Ovary (tissue), 3 donors: ENCODE results near the gene NOTO.

Source experiments
- CTCF ChIP-seq, 3 donors: fragments of 450-650 bp in 2 of 3; fragments of 200-600 bp in 1 of 3; IDR thresholded peaks; one replicate each; pipeline versions ENCODE4 v1.5.1 to v1.8.0; 2016 to 2022; ENCODE audit warnings: antibody characterized with exemption in 3 of 3, mild to moderate bottlenecking in 1 of 3
- EP300 ChIP-seq: sonication (generic); formaldehyde crosslinking; IDR thresholded peaks from one replicate; pipeline ENCODE4 v1.6.1; 2017; ENCODE audit warnings: antibody characterized with exemption
- POLR2A ChIP-seq: fragments of 450-650 bp; IDR thresholded peaks from one replicate; pipeline ENCODE4 v1.6.1; 2017; ENCODE audit warnings: antibody characterized with exemption, mild to moderate bottlenecking, moderate library complexity
- donor health status: DM: no; HTN: no; CAD: no.

GRCh38 chr2:73257021-73257420, 54.6 kb downstream of the NOTO start:
- TF ChIP-seq CTCF (IDR thresholded peaks at IDR 0.05) (no peak), POLR2A (no peak), EP300 (no peak)
